NCI-H1092 (cell line): ENCODE measurements around the gene SCG3.
"Not testable (repeated sequence)": the region's sequence is repeated elsewhere in the genome, so short reads cannot be mapped to it uniquely, and the experiment has no call there.

Source experiments
- DNase-seq: peaks from one replicate; lab custom pipeline; 2025; lab: John Stamatoyannopoulos, UW

SCG3 gene

GRCh38 chr15:51681303-51681963 lies at the start of gene SCG3:
Gene SCG3 (plus strand): TSS chr15:51681503. CDS start chr15:51681756, 253 bp downstream.
- DNase-seq, result peak; percentile 84

- no peak for DNase-seq
Observed at GRCh38 chr15:51634591-51635198, 46.6 kb upstream of the SCG3 start.

GRCh38 chr15:51641490-51642130 lies 39.7 kb upstream of the SCG3 start:
- DNase-seq, result no peak

DNA sequence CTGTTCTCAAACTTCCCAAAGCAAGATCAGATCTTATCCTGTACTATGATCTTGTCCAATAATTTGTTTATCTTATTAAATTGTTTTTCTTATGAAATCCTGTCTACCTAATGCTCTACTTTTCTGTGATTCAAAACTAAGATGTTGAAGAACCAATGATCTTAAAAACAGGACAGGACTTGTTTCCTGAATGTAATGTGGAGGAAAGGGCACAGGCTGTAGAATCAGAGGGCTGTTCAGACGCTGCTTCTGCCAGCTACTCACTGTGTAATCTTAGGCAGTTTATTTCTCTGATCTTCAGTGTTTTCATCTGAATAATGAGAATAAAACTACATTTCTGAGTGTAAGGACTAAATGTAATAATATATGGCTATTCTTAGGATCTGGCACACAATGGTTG lies 38.6 kb upstream of the SCG3 start:
- DNase-seq, result no peak

DNA sequence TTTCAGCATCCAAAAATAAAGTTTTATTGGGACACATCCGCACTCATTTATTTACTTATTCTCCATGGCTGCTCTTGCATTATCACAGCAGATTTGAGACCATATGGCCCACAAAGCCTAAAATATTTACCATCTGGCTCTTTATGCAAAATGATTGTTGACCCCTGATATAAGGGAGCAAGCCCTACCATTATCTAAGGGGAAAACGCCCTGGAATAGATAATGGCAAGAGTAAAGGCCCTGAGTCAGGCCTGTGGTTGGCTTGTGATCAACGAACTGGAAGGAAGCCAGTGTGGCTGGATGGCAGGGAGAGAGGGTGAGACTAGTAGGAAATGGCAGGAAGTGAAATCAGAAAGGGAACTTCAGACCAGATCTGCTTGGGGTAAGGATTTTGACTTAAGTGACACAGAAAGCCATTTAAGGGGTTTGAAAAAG lies 34.2 kb upstream of the SCG3 start:
- peak; percentile 26 for DNase-seq

DNA sequence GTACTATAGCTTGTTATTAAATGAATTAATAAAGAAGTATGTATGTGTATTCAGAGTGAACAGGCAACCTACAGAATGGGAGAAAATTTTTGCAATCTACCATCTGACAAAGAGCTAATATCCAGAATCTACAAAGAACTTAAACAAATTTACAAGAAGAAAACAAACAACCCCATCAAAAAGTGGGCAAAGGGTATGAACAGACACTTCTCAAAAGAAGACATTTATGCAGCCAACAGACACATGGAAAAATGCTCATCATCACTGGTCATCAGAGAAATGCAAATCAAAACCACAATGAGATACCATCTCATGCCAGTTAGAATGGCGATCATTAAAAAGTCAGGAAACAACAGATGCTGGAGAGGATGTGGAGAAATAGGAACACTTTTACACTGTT lies 33.2 kb upstream of the SCG3 start:
- DNase-seq, result not testable (repeated sequence)

- DNase-seq, result not testable (repeated sequence)
Observed at GRCh38 chr15:51648643-51649042, 32.7 kb upstream of the SCG3 start.

- DNase-seq, result peak; percentile 31
Observed at GRCh38 chr15:51649659-51650521, 31.4 kb upstream of the SCG3 start.

GRCh38 chr15:51652084-51652668 lies 29.1 kb upstream of the SCG3 start:
- no peak for DNase-seq

DNA sequence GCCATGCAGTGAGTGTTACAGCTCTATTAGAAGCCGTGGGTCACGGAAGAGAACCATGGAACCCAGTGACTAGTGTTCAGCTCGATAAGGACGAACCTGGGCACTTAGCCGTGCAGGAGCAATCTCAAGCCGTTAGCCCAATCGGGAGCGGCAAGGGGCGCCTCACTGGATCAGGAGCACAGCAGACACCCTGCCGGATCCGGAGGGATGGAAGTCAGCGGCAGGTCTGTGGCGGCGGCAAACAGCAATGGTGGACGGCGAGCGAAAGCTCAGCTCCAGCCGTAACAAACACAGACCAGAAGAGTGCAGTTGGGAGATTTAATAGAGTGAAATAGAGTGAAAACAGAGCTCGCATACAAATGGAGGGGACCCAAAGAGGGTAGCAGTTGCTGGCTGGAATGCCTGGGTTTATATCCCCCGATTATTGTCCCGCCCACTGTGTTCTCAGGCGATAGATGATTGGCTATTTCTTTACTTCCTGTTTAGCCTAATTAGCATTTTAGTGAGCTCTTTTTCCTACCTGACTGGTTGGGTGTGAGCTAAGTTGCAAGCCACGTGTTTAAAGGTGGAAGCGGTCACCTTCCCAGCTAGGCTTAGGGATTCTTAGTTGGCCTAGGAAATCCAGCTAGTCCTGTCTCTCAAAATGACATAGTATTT lies 25.8 kb upstream of the SCG3 start:
- not testable (repeated sequence) for DNase-seq

- no peak for DNase-seq
Observed at GRCh38 chr15:51658664-51659063, 22.6 kb upstream of the SCG3 start.

GRCh38 chr15:51661072-51661471 lies 20.2 kb upstream of the SCG3 start:
- DNase-seq, result no peak

- no peak for DNase-seq
Observed at GRCh38 chr15:51667478-51667877, 13.8 kb upstream of the SCG3 start.

DNA sequence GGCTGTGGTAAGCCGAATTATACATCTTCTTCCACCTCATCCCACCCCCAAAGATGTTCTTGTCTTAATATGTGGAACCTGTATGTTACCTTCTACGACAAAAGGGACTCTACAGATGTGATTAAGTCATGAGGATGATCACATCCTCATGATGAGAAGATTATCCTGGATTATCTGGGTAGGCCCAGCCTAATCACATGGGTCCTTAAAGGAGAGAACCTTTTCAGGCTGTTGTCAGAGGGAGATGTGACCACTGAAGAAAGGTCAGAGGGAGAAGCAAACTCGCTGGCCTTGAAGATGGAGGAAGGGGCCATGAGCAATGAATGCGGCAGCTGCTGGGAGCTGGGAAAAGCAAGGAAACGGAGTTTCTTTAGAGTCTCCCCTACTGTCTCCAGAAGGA lies 12.9 kb upstream of the SCG3 start:
- DNase-seq, result no peak

GRCh38 chr15:51669381-51669780 lies 11.9 kb upstream of the SCG3 start:
- DNase-seq, result no peak

- no peak for DNase-seq
Observed at GRCh38 chr15:51672155-51672687, 9.1 kb upstream of the SCG3 start.

- no peak for DNase-seq
Observed at GRCh38 chr15:51672913-51673857, 8.1 kb upstream of the SCG3 start.

DNA sequence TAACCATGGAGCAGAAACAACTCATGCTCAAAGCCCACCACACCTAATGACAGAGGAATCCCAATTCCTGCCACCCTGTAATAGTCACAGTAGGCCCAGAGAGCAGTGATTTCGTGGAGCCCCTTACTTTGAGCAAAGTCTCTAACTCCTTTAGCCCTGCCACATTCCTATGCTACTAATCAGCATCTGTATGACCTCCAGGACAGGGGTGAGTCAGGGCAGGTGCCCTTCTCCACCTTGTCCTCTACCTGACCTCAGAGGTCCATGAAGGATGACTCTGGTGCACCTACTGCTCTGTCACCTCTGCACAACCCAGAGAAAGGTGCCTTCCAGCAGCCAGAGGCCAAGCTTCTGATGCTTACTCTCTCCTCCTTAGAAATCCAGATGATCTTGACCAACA lies 6.1 kb upstream of the SCG3 start:
- no peak for DNase-seq

DNA sequence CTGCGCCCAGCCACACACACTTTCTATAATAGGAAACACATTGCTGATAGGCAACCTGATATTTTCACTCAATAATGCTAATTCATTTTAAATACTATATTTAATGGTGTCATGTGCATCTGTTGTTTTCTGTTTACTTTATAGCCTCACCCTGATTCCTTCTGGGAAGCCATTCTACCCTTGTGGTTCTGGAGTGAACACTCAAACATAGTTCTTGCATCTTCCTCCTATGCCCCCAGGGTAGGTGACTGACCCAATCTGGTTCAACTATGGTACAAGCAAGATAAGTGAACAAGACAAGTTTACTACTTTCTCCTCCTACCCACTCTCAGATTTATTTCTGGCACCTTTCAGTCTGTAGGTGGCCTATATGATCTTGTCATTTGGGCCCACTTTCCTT lies 4.3 kb upstream of the SCG3 start:
- no peak for DNase-seq

DNA sequence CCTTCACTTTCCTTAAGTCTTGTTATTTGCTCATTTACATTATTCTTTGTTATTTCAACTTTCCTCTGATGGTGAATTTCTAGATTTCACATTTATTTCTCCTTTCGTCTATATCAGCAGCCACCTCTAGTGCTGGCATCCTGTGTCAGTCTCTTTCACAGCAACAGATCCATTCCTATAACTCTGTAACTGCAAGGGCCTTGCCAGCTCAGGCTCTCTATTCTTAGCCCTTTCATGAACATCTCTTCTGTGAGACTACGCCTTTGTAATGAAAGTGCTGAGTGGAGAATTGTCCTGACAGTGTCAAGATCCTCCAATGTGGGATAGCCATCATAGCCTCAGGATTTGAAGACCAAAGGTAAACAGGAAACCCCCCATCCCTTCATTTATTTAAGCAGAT lies 3.9 kb upstream of the SCG3 start:
- no peak for DNase-seq
